Neuronal stem cell (in vitro differentiated cells): ENCODE results near the gene ARFGEF2.

Experiments used
- DNase-seq: peaks from one replicate; pipeline ENCODE4 v3.0.0-alpha.2; 2013; ENCODE audit warnings: low spot score
- H2AFZ ChIP-seq: one replicate; pipeline ENCODE4 v1.6.1; 2013; ENCODE audit warnings: mild to moderate bottlenecking, low read length, inconsistent platforms
- H2AK5ac ChIP-seq: 2 replicates; pipeline ENCODE4 v1.6.1; 2013; ENCODE audit warnings: low read depth, mild to moderate bottlenecking, inconsistent platforms, low read length, moderate library complexity, mixed read lengths
- H2BK120ac ChIP-seq: 2 replicates; pipeline ENCODE4 v1.6.1; 2013; ENCODE audit warnings: low read depth, mild to moderate bottlenecking, inconsistent platforms, low read length, moderate library complexity, mixed read lengths
- H2BK12ac ChIP-seq: one replicate; pipeline ENCODE4 v1.6.1; 2013; ENCODE audit warnings: low read length, inconsistent platforms
- H2BK15ac ChIP-seq: 2 replicates; pipeline ENCODE4 v1.6.1; 2013; ENCODE audit warnings: mild to moderate bottlenecking, low read length, inconsistent platforms, mixed read lengths
- H2BK5ac ChIP-seq: one replicate; pipeline ENCODE4 v1.6.1; 2013; ENCODE audit warnings: inconsistent platforms, mild to moderate bottlenecking, low read length, moderate library complexity
- H3K14ac ChIP-seq: one replicate; pipeline ENCODE4 v1.6.1; 2013; ENCODE audit warnings: low read length, inconsistent platforms
- H3K18ac ChIP-seq: 2 replicates; pipeline ENCODE4 v1.6.1; 2013; ENCODE audit warnings: low read length, inconsistent platforms
- H3K23ac ChIP-seq: 2 replicates; pipeline ENCODE4 v1.6.1; 2013; ENCODE audit warnings: low read depth, mild to moderate bottlenecking, mixed read lengths, low read length, inconsistent platforms; ENCODE audit not compliant: poor library complexity
- H3K27ac ChIP-seq: replicated peaks from 3 replicates; pipeline ENCODE4 v1.5.1; 2013; ENCODE audit warnings: low read length, inconsistent platforms
- H3K27me3 ChIP-seq, 3 experiments: 2 replicates each; pipeline ENCODE4 v1.6.1; 2013; ENCODE audit warnings: low read length in 3 of 3, mild to moderate bottlenecking in 2 of 3, inconsistent platforms in 1 of 3, low read depth in 1 of 3, mixed read lengths in 1 of 3, moderate library complexity in 1 of 3; ENCODE audit not compliant: control insufficient read depth in 3 of 3, insufficient read depth in 3 of 3
- H3K36me3 ChIP-seq, 2 donors: replicated peaks in 1 of 2; 2 replicates each; pipeline ENCODE4 v1.6.1; 2013; ENCODE audit warnings: low read length in 2 of 2; ENCODE audit not compliant: control insufficient read depth in 2 of 2, insufficient read depth in 2 of 2
- H3K4ac ChIP-seq: 2 replicates; pipeline ENCODE4 v1.6.1; 2013; ENCODE audit warnings: inconsistent platforms, mild to moderate bottlenecking, low read length, moderate library complexity
- H3K4me1 ChIP-seq, 2 donors: 1 replicate in 1 of 2; 2 replicates in 1 of 2; pipeline ENCODE4 v1.6.1; 2013; ENCODE audit warnings: low read length in 2 of 2, low read depth in 1 of 2; ENCODE audit not compliant: control insufficient read depth in 2 of 2, insufficient read depth in 1 of 2
- H3K4me2 ChIP-seq: one replicate; pipeline ENCODE4 v1.6.1; 2013; ENCODE audit warnings: mild to moderate bottlenecking, low read length, inconsistent platforms; ENCODE audit not compliant: insufficient read depth, poor library complexity, severe bottlenecking
- H3K4me3 ChIP-seq, 2 donors: 2 replicates each; pipeline ENCODE4 v1.5.1; 2013; ENCODE audit warnings: low read length in 2 of 2, mild to moderate bottlenecking in 2 of 2, inconsistent platforms in 1 of 2, moderate library complexity in 1 of 2
- H3K79me1 ChIP-seq: one replicate; pipeline ENCODE4 v1.6.1; 2013; ENCODE audit warnings: low read depth, mild to moderate bottlenecking, inconsistent platforms, low read length, moderate library complexity
- H3K9ac ChIP-seq: one replicate; pipeline ENCODE4 v1.6.1; 2013; ENCODE audit warnings: mild to moderate bottlenecking, low read depth, low read length, inconsistent platforms; ENCODE audit not compliant: poor library complexity
- H3K9me3 ChIP-seq, 2 donors: replicated peaks in 1 of 2; 2 replicates each; pipeline versions ENCODE3 to v1.6.1; 2013; ENCODE audit warnings: low read length in 2 of 2, mild to moderate bottlenecking in 2 of 2, inconsistent platforms in 1 of 2, low read depth in 1 of 2, mixed read lengths in 1 of 2, moderate library complexity in 1 of 2; ENCODE audit not compliant: control insufficient read depth in 2 of 2, insufficient read depth in 1 of 2
- H4K8ac ChIP-seq: one replicate; pipeline ENCODE4 v1.6.1; 2013; ENCODE audit warnings: low read depth, mild to moderate bottlenecking, inconsistent platforms, low read length, moderate library complexity
- H4K91ac ChIP-seq: one replicate; pipeline ENCODE4 v1.6.1; 2013; ENCODE audit warnings: low read length, low read depth, mild to moderate bottlenecking, inconsistent platforms; ENCODE audit not compliant: poor library complexity
- WGBS, 2 donors: extraction: QIAGEN DNeasy Blood & Tissue Kit; methylation state at CpG; one replicate each; pipeline ENCODE4 v1.1.7; 2013; ENCODE audit warnings: missing lambda C conversion rate in 2 of 2, mixed read lengths in 1 of 2; ENCODE audit not compliant: insufficient read length in 2 of 2, insufficient replicate concordance in 1 of 2; ENCODE audit errors: extremely low coverage in 2 of 2; 5-methylcytosine and 5-hydroxymethylcytosine counted together

Gene ARFGEF2

GRCh38 chr20:48999890-49000870 is 78.7 kb downstream of the ARFGEF2 start:
- H2AK5ac ChIP-seq, result no peak overlapping the region
- H2AFZ ChIP-seq, result no peak overlapping the region
- no peak overlapping the region for H4K8ac ChIP-seq
- no peak overlapping the region for H3K27ac ChIP-seq
- no peak overlapping the region for H2BK12ac ChIP-seq
- peaks cover 14 to 78% of the 10 kb centered on the region in 2 donors for H3K36me3 ChIP-seq
- H3K9ac ChIP-seq, result no peak overlapping the region
- no CpG with 5 or more reads among the region's 3 CpGs for WGBS, 2 donors
- H3K4me2 ChIP-seq, result no peak overlapping the region
- H3K27me3 ChIP-seq, result peaks cover 0 to 1% (median 0%) of the 10 kb centered on the region in 3 experiments
- no peaks in the 10 kb centered on the region for H3K9me3 ChIP-seq
- H3K79me1 ChIP-seq, result no peaks in the 10 kb centered on the region
- no peak overlapping the region for H4K91ac ChIP-seq
- no peak overlapping the region for H3K4me3 ChIP-seq
- no peak overlapping the region for H2BK5ac ChIP-seq
- H3K14ac ChIP-seq, result no peak overlapping the region
- no peaks in the 10 kb centered on the region for H3K4me1 ChIP-seq
- no peak for DNase-seq
- no peak overlapping the region for H3K4ac ChIP-seq
- no peak overlapping the region for H2BK120ac ChIP-seq
- no peak overlapping the region for H2BK15ac ChIP-seq
- H3K18ac ChIP-seq, result no peak overlapping the region
- no peak overlapping the region for H3K23ac ChIP-seq

- Histone ChIP-seq H3K4ac (no peak overlapping the region), H3K27ac (no peak overlapping the region), H4K91ac (no peak overlapping the region), H4K8ac (no peak overlapping the region), H3K14ac (no peak overlapping the region), H3K23ac (no peak overlapping the region), H3K79me1 (no peaks in the 10 kb centered on the region), H2AFZ (no peak overlapping the region), H3K9ac (no peak overlapping the region), H3K36me3 (peaks cover 13 to 71% of the 10 kb centered on the region in 2 donors), H3K9me3 (no peaks in the 10 kb centered on the region), H2BK5ac (no peak overlapping the region), H2AK5ac (no peak overlapping the region), H2BK120ac (no peak overlapping the region), H3K27me3 (no peaks in the 10 kb centered on the region), H2BK12ac (no peak overlapping the region), H3K4me3 (no peak overlapping the region), H3K4me2 (no peak overlapping the region), H2BK15ac (no peak overlapping the region), H3K18ac (no peak overlapping the region), H3K4me1 (peaks cover 0 to 2% of the 10 kb centered on the region in 2 donors)
- no peak for DNase-seq
- WGBS, 2 donors, result no CpG with 5 or more reads among the region's 7 CpGs
Measured at GRCh38 chr20:49001741-49002140, 80.2 kb downstream of the ARFGEF2 start.

GRCh38 chr20:49006446-49006980 is 85.0 kb downstream of the ARFGEF2 start:
- DNase-seq, result no peak
- WGBS, 2 donors, result no CpG with 5 or more reads among the region's 8 CpGs

More at GRCh38 chr20:49006446-49006980, 85.0 kb downstream of the ARFGEF2 start:
- Histone ChIP-seq H3K4me2 (no peak overlapping the region), H3K23ac (no peak overlapping the region), H2AK5ac (no peak overlapping the region), H4K91ac (no peak overlapping the region), H2BK15ac (no peak overlapping the region), H3K4ac (no peak overlapping the region), H3K79me1 (no peaks in the 10 kb centered on the region), H3K9me3 (no peaks in the 10 kb centered on the region), H3K4me1 (peaks cover 0 to 2% of the 10 kb centered on the region in 2 donors), H2BK5ac (no peak overlapping the region), H3K14ac (no peak overlapping the region), H3K27me3 (no peaks in the 10 kb centered on the region), H3K18ac (no peak overlapping the region), H2AFZ (no peak overlapping the region), H2BK12ac (no peak overlapping the region), H3K4me3 (no peak overlapping the region), H3K36me3 (peaks cover 10 to 65% of the 10 kb centered on the region in 2 donors), H2BK120ac (no peak overlapping the region), H4K8ac (no peak overlapping the region), H3K9ac (no peak overlapping the region), H3K27ac (no peak overlapping the region)
